Measurements from ENCODE around the gene C1S. TPM values are rescaled to one million over a fixed set of nuclear protein-coding genes. Genes with fewer than 3 reads are reported as not detected.

C1S gene
- total RNA-seq, 2 experiments from 2014 or later = 1.7 TPM

GRCh38 chr12:7021956-7022355 is 38.6 kb upstream of the C1S start:
- intact Hi-C loops (cut with micrococcal nuclease) = no loop called here
- TF ChIP-seq CTCF (IDR thresholded peaks at IDR 0.05) = no peak
- no peaks in the 10 kb centered on the region for H3K36me3 Mint-ChIP-seq (ENCODE audit: low read depth)
- POLR2A ChIA-PET = no interaction called here
- H3K27me3 Mint-ChIP-seq = no peaks in the 10 kb centered on the region
- no peak for ATAC-seq
- CTCF ChIA-PET = interaction anchor here (1.1 to 1.6 kb wide), 2 partner anchors 57 to 91 kb away, joined by 3 to 6 read pairs; no protein-coding TSS in a partner anchor
- peaks cover 13% of the 10 kb centered on the region for H3K4me1 Mint-ChIP-seq (ENCODE audit: low read depth)
- no peaks in the 10 kb centered on the region for H3K9me3 Mint-ChIP-seq
- no peak overlapping the region for H3K4me3 Mint-ChIP-seq
- no peak for DNase-seq
- H3K27ac Mint-ChIP-seq = no peak overlapping the region

- Mint-ChIP-seq H3K36me3 (ENCODE audit: low read depth) (no peaks in the 10 kb centered on the region), H3K27me3 (no peaks in the 10 kb centered on the region), H3K4me1 (ENCODE audit: low read depth) (peaks cover 5% of the 10 kb centered on the region), H3K27ac (no peak overlapping the region), H3K4me3 (no peak overlapping the region), H3K9me3 (no peaks in the 10 kb centered on the region)
- DNase-seq (no peak), ATAC-seq (no peak)
- ChIA-PET CTCF (interaction anchor here (1.1 to 1.7 kb wide), 2 partner anchors 58 to 85 kb away, joined by 3 to 7 read pairs; no protein-coding TSS in a partner anchor), POLR2A (no interaction called here)
- no peak for TF ChIP-seq CTCF (IDR thresholded peaks at IDR 0.05)
- intact Hi-C loops (cut with micrococcal nuclease) = no loop called here
These were observed 37.4 kb upstream of the C1S start for GRCh38 chr12:7023114-7023513.

- H3K27ac Mint-ChIP-seq = no peak overlapping the region
- ChIA-PET POLR2A (no interaction called here), CTCF (interaction anchor here (2.4 kb wide), 1 partner anchor 9 kb away, joined by 8 read pairs; the partner anchor contains the start of gene LPCAT3)
- no peaks in the 10 kb centered on the region for H3K9me3 Mint-ChIP-seq
- H3K4me3 Mint-ChIP-seq = no peak overlapping the region
- TF ChIP-seq CTCF (IDR thresholded peaks at IDR 0.05) = no peak
- ATAC-seq (no peak), DNase-seq (no peak)
- no peaks in the 10 kb centered on the region for H3K4me1 Mint-ChIP-seq (ENCODE audit: low read depth)
- H3K27me3 Mint-ChIP-seq = no peaks in the 10 kb centered on the region
- intact Hi-C loops (cut with micrococcal nuclease) = no loop called here
- no peaks in the 10 kb centered on the region for H3K36me3 Mint-ChIP-seq (ENCODE audit: low read depth)
These were observed 33.7 kb upstream of the C1S start for GRCh38 chr12:7026854-7027253.

GRCh38 chr12:7031306-7031705 is 29.2 kb upstream of the C1S start:
- no peak overlapping the region for H3K4me3 Mint-ChIP-seq
- no peaks in the 10 kb centered on the region for H3K27me3 Mint-ChIP-seq
- POLR2A ChIA-PET = interaction anchor here (0.9 kb wide), 1 partner anchor 17 kb away, joined by 3 read pairs; no protein-coding TSS in a partner anchor
- intact Hi-C loops (cut with micrococcal nuclease) = no loop called here
- H3K27ac Mint-ChIP-seq = no peak overlapping the region
- CTCF ChIA-PET = interaction anchor here (1.0 to 1.3 kb wide), 2 partner anchors 12 to 82 kb away, joined by 3 read pairs; no protein-coding TSS in a partner anchor
- H3K36me3 Mint-ChIP-seq (ENCODE audit: low read depth) = no peaks in the 10 kb centered on the region
- DNase-seq (no peak), ATAC-seq (no peak)
- no peaks in the 10 kb centered on the region for H3K9me3 Mint-ChIP-seq
- TF ChIP-seq CTCF (IDR thresholded peaks at IDR 0.05) = no peak
- H3K4me1 Mint-ChIP-seq (ENCODE audit: low read depth) = peaks cover under 1% of the 10 kb centered on the region

GRCh38 chr12:7032990-7033389 is 27.5 kb upstream of the C1S start:
- no peak overlapping the region for H3K4me3 Mint-ChIP-seq
- H3K9me3 Mint-ChIP-seq = no peaks in the 10 kb centered on the region
- no peak for TF ChIP-seq CTCF (IDR thresholded peaks at IDR 0.05)
- no peak overlapping the region for H3K27ac Mint-ChIP-seq
- no peak for ATAC-seq
- no peaks in the 10 kb centered on the region for H3K27me3 Mint-ChIP-seq
- H3K4me1 Mint-ChIP-seq (ENCODE audit: low read depth) = peaks cover 9% of the 10 kb centered on the region
- intact Hi-C loops (cut with micrococcal nuclease) = no loop called here
- CTCF ChIA-PET = interaction anchor here (0.8 to 3.1 kb wide), 7 partner anchors 8 to 95 kb away, joined by 3 to 10 read pairs (median 3); partner anchors contain the start of gene LPCAT3
- H3K36me3 Mint-ChIP-seq (ENCODE audit: low read depth) = no peaks in the 10 kb centered on the region
- DNase-seq = no peak
- POLR2A ChIA-PET = interaction anchor here (0.5 to 2.0 kb wide), 3 partner anchors 15 to 698 kb away, joined by 3 to 5 read pairs (median 4); partner anchors contain the start of genes C12orf57, LPCAT3 and RNU7-1
